ENCODE results near the gene SLAMF1. TPM values are rescaled to one million over a fixed set of nuclear protein-coding genes. Genes with fewer than 3 reads are reported as not detected.

Gene SLAMF1
- total and polyA plus RNA-seq, 2 of the 13 experiments (the other 11 are each of a cell fraction or from before 2014, with no cell fraction given): not detected

- Histone ChIP-seq H3K9ac (ENCODE audit: insufficient read depth, low read depth, low read length) (no peak overlapping the region), H3K27ac (ENCODE audit: extremely low read length, insufficient read depth, low read length) (no peak overlapping the region), H2AFZ (ENCODE audit: low read length) (no peak overlapping the region), H4K20me1 (ENCODE audit: insufficient read depth, low read length) (no peaks in the 10 kb centered on the region), H3K4me3 (replicated peaks in 1 of 3; ENCODE audit: insufficient read depth in 1 of 3, low read depth in 2 of 3, low read length in 3 of 3) (no peak overlapping the region), H3K79me2 (ENCODE audit: insufficient read depth, low read length) (no peaks in the 10 kb centered on the region), H3K4me2 (ENCODE audit: low read depth, low read length) (no peak overlapping the region), H3K36me3 (replicated peaks in 1 of 2; ENCODE audit: control insufficient read depth in 1 of 2, insufficient read depth in 2 of 2, low read length in 2 of 2) (no peaks in the 10 kb centered on the region), H3K4me1 (ENCODE audit: insufficient read depth, low read length) (peaks cover 19% of the 10 kb centered on the region), H3K27me3 (ENCODE audit: control insufficient read depth in 1 of 2, insufficient read depth in 2 of 2, low read length in 2 of 2) (peaks cover 0 to 3% of the 10 kb centered on the region in 2 experiments; a peak in 2 of 5 replicates), H3K9me3 (ENCODE audit: low read length) (no peaks in the 10 kb centered on the region)
- 6% methylated on average over 5 of the region's 5 CpGs for WGBS (ENCODE audit: low lambda C conversion rate)
- TF ChIP-seq ZNF563 (CRISPR knock-in tag; IDR thresholded peaks at IDR 0.05): no peak
- TF ChIP-seq NFYB (CRISPR knock-in tag; IDR thresholded peaks at IDR 0.05): no peak
- no peak for TF ChIP-seq CENPBD1 (CRISPR knock-in tag; IDR thresholded peaks at IDR 0.05; ENCODE audit: borderline replicate concordance, low read depth)
- TF ChIP-seq E2F5 (CRISPR knock-in tag; conservative IDR thresholded peaks at IDR 0.05): no peak
- TF ChIP-seq ELF4 (CRISPR knock-in tag; IDR thresholded peaks at IDR 0.05; ENCODE audit: borderline replicate concordance): no peak
- no peak for TF ChIP-seq ZMAT5 (CRISPR knock-in tag; IDR thresholded peaks at IDR 0.05; ENCODE audit: borderline replicate concordance, low read depth)
- ATAC-seq (no peak), DNase-seq (ENCODE audit: low spot score) (no peak), FAIRE-seq (no peak)
- ChIA-PET CTCF (ENCODE audit: low intra/inter-chr PET ratio, low total read pairs) (no interaction called here), POLR2A (no interaction called here)
- no TSS peak for BruUV-seq (replicated peaks)
- in situ Hi-C loops (cut with HindIII; ENCODE audit: extremely low pct_ligation_motif_present, low pct_unique_long_range_greater_than_20kb) (no loop called here), intact Hi-C loops (cut with micrococcal nuclease; ENCODE audit: unreplicated experiment) (no loop called here)
Observed at GRCh38 chr1:160643138-160643537, 3.7 kb downstream of the SLAMF1 start.

- no peak overlapping the region for H3K4me3 ChIP-seq (replicated peaks in 1 of 3; ENCODE audit: insufficient read depth in 1 of 3, low read depth in 2 of 3, low read length in 3 of 3)
- peaks cover 0 to 3% of the 10 kb centered on the region in 2 experiments; a peak in 2 of 5 replicates for H3K27me3 ChIP-seq (ENCODE audit: control insufficient read depth in 1 of 2, insufficient read depth in 2 of 2, low read length in 2 of 2)
- H3K36me3 ChIP-seq (replicated peaks in 1 of 2; ENCODE audit: control insufficient read depth in 1 of 2, insufficient read depth in 2 of 2, low read length in 2 of 2): no peaks in the 10 kb centered on the region
- H3K4me1 ChIP-seq (ENCODE audit: insufficient read depth, low read length): peaks cover 27% of the 10 kb centered on the region
- no TSS peak for BruUV-seq (replicated peaks)
- H3K4me2 ChIP-seq (ENCODE audit: low read depth, low read length): no peak overlapping the region
- H3K79me2 ChIP-seq (ENCODE audit: insufficient read depth, low read length): no peaks in the 10 kb centered on the region
- no peak for FAIRE-seq
- H3K27ac ChIP-seq (ENCODE audit: extremely low read length, insufficient read depth, low read length): no peak overlapping the region
- DNase-seq (ENCODE audit: low spot score): no peak
- WGBS (ENCODE audit: low lambda C conversion rate): 26% methylated on average over 2 of the region's 2 CpGs
- no peak overlapping the region for H3K9ac ChIP-seq (ENCODE audit: insufficient read depth, low read depth, low read length)
- ChIA-PET POLR2A (no interaction called here), CTCF (ENCODE audit: low intra/inter-chr PET ratio, low total read pairs) (no interaction called here)
- in situ Hi-C loops (cut with HindIII; ENCODE audit: extremely low pct_ligation_motif_present, low pct_unique_long_range_greater_than_20kb) (no loop called here), intact Hi-C loops (cut with micrococcal nuclease; ENCODE audit: unreplicated experiment) (no loop called here)
- no peaks in the 10 kb centered on the region for H4K20me1 ChIP-seq (ENCODE audit: insufficient read depth, low read length)
- no peak overlapping the region for H2AFZ ChIP-seq (ENCODE audit: low read length)
- no peak for ATAC-seq
- no peaks in the 10 kb centered on the region for H3K9me3 ChIP-seq (ENCODE audit: low read length)
- TF ChIP-seq ZNF549 (CRISPR knock-in tag; IDR thresholded peaks at IDR 0.05) (no peak), MXD4 (CRISPR knock-in tag; IDR thresholded peaks at IDR 0.05) (no peak), SPEN (CRISPR knock-in tag; IDR thresholded peaks at IDR 0.05; ENCODE audit: low read depth) (no peak), RARA (CRISPR knock-in tag; IDR thresholded peaks at IDR 0.05) (no peak), ZNF552 (CRISPR knock-in tag; IDR thresholded peaks at IDR 0.05; ENCODE audit: borderline replicate concordance) (no peak), ISL2 (CRISPR knock-in tag; IDR thresholded peaks at IDR 0.05) (no peak), MXI1 (IDR thresholded peaks at IDR 0.05; ENCODE audit: borderline replicate concordance, low read depth, low read length) (no peak), ZBTB44 (CRISPR knock-in tag; IDR thresholded peaks at IDR 0.05) (no peak), NR0B2 (CRISPR knock-in tag; IDR thresholded peaks at IDR 0.05) (no peak)
Observed at GRCh38 chr1:160642281-160642644, 4.6 kb downstream of the SLAMF1 start.
